Activated CD8-positive, alpha-beta T cell treated with anti-CD3 and anti-CD28 coated beads for 36 hours (primary cell): ENCODE measurements around the gene SEC14L6. TPM values are rescaled to one million over a fixed set of nuclear protein-coding genes. Genes with fewer than 3 reads are reported as not detected.
A peak's percentile ranks its signal among the peaks of the same experiment; 100 is the strongest.

Source experiments
- ATAC-seq: fragments of 200-7000 bp; cut with Tn5 transposase; one replicate; pipeline ENCODE4 v1.10.0; 2021; ENCODE audit warnings: mild to moderate bottlenecking, moderate library complexity
- CTCF ChIA-PET: fragments of 350-600 bp; sonication (Branson Sonifier 250); formaldehyde crosslinking; loops from one replicate; lab custom pipeline; 2021; ENCODE audit warnings: antibody characterized with exemption; lab: Charles Lee
- POLR2A ChIA-PET: fragments of 350-600 bp; sonication (Branson Sonifier 250); formaldehyde crosslinking; loops from one replicate; lab custom pipeline; 2021; ENCODE audit warnings: antibody characterized with exemption; lab: Charles Lee
- DNase-seq: peaks from one replicate; pipeline ENCODE4 v3.0.0-alpha.2; 2020
- H3K27ac Mint-ChIP-seq: one replicate; pipeline ENCODE4 v1.8.0; 2021; ENCODE audit warnings: mild to moderate bottlenecking, mixed read lengths
- H3K27me3 Mint-ChIP-seq: one replicate; pipeline ENCODE4 v1.8.0; 2021; ENCODE audit warnings: mixed read lengths
- H3K36me3 Mint-ChIP-seq: one replicate; pipeline ENCODE4 v1.8.0; 2021; ENCODE audit warnings: low read depth, mixed read lengths
- H3K4me1 Mint-ChIP-seq: one replicate; pipeline ENCODE4 v1.8.0; 2021; ENCODE audit warnings: low read depth, mixed read lengths
- H3K4me3 Mint-ChIP-seq: one replicate; pipeline ENCODE4 v1.8.0; 2021; ENCODE audit warnings: mild to moderate bottlenecking, moderate library complexity, mixed read lengths
- H3K9me3 Mint-ChIP-seq: one replicate; pipeline ENCODE4 v1.8.0; 2021; ENCODE audit warnings: mixed read lengths
- CTCF ChIP-seq: fragments of 200-600 bp; IDR thresholded peaks from one replicate; pipeline ENCODE4 v1.8.0; 2022; ENCODE audit warnings: antibody characterized with exemption, mild to moderate bottlenecking
- intact Hi-C: fragments of 100-400 bp; cut with micrococcal nuclease; formaldehyde crosslinking; loops from one replicate; pipeline ENCODE4 v1.10.0; 2022
- total RNA-seq, 2 experiments: library from RNA; stranded (reverse); gene quantifications; one replicate each; pipeline ENCODE4 v1.2.3, GENCODE V29; 2021

Gene SEC14L6
- total RNA-seq, 2 experiments from 2014 or later = not detected

- Mint-ChIP-seq H3K27ac (no peak overlapping the region), H3K4me1 (no peaks in the 10 kb centered on the region), H3K9me3 (no peaks in the 10 kb centered on the region), H3K4me3 (no peak overlapping the region), H3K27me3 (no peaks in the 10 kb centered on the region), H3K36me3 (no peaks in the 10 kb centered on the region)
- DNase-seq = no peak
- TF ChIP-seq CTCF = no peak
- no peak for ATAC-seq
- intact Hi-C loops = no loop called here
- ChIA-PET POLR2A (interaction anchor here (0.7 kb wide), 1 partner anchor 12 kb away, joined by 3 read pairs; no protein-coding TSS in a partner anchor), CTCF (no interaction called here)
These were observed 22.7 kb downstream of the SEC14L6 start for GRCh38 chr22:30523646-30524489.

GRCh38 chr22:30521368-30522156 is 25.0 kb downstream of the SEC14L6 start:
- ATAC-seq (no peak), DNase-seq (no peak)
- intact Hi-C loops = no loop called here
- H3K36me3 Mint-ChIP-seq = no peaks in the 10 kb centered on the region
- CTCF ChIA-PET = no interaction called here
- no peaks in the 10 kb centered on the region for H3K9me3 Mint-ChIP-seq
- POLR2A ChIA-PET = no interaction called here
- no peaks in the 10 kb centered on the region for H3K27me3 Mint-ChIP-seq
- peak; percentile 28 for TF ChIP-seq CTCF
- H3K4me1 Mint-ChIP-seq = no peaks in the 10 kb centered on the region
- H3K4me3 Mint-ChIP-seq = no peak overlapping the region
- H3K27ac Mint-ChIP-seq = no peak overlapping the region

- ChIA-PET POLR2A (interaction anchor here (0.6 kb wide), 1 partner anchor 511 kb away, joined by 3 read pairs; no protein-coding TSS in a partner anchor), CTCF (no interaction called here)
- H3K4me3 Mint-ChIP-seq = no peak overlapping the region
- DNase-seq (no peak), ATAC-seq (no peak)
- no peaks in the 10 kb centered on the region for H3K36me3 Mint-ChIP-seq
- H3K4me1 Mint-ChIP-seq = no peaks in the 10 kb centered on the region
- TF ChIP-seq CTCF = no peak
- no peaks in the 10 kb centered on the region for H3K9me3 Mint-ChIP-seq
- H3K27me3 Mint-ChIP-seq = no peaks in the 10 kb centered on the region
- H3K27ac Mint-ChIP-seq = no peak overlapping the region
- intact Hi-C loops = no loop called here
These were observed 26.6 kb downstream of the SEC14L6 start for GRCh38 chr22:30519842-30520425.

GRCh38 chr22:30516731-30517130 is 29.8 kb downstream of the SEC14L6 start:
- Mint-ChIP-seq H3K9me3 (peaks cover 1% of the 10 kb centered on the region), H3K36me3 (no peaks in the 10 kb centered on the region), H3K27ac (no peak overlapping the region), H3K4me1 (no peaks in the 10 kb centered on the region), H3K4me3 (no peak overlapping the region), H3K27me3 (no peaks in the 10 kb centered on the region)
- intact Hi-C loops = no loop called here
- TF ChIP-seq CTCF = no peak
- DNase-seq (no peak), ATAC-seq (no peak)
- ChIA-PET CTCF (no interaction called here), POLR2A (no interaction called here)
